PC-3 (cell line): Measurements from ENCODE around the gene GAS7. TPM values are rescaled to one million over a fixed set of nuclear protein-coding genes. Genes with fewer than 3 reads are reported as not detected.

Experiments
- ATAC-seq: fragments of 200-7000 bp; cut with Tn5 transposase; 2 replicates; pipeline ENCODE4 v1.9.1; 2020; ENCODE audit warnings: mild to moderate bottlenecking, moderate library complexity
- BruUV-seq: library from RNA; stranded (reverse); fragments of 400-500 nt; replicated peaks from 2 replicates; lab custom pipeline; 2021; lab: Mats Ljungman, UMichigan
- CTCF ChIA-PET: fragments of 300-600 bp; sonication (Branson Sonifier 250); formaldehyde crosslinking; loops from one replicate; lab custom pipeline; 2022; ENCODE audit warnings: antibody characterized with exemption; lab: Charles Lee
- POLR2A ChIA-PET: fragments of 300-600 bp; sonication (Branson Sonifier 250); formaldehyde crosslinking; loops from one replicate; lab custom pipeline; 2022; ENCODE audit warnings: antibody characterized with exemption; ENCODE audit not compliant: unreplicated experiment; lab: Charles Lee
- DNase-seq: peaks from one replicate; pipeline ENCODE4 v3.0.0-alpha.2; 2015
- H2AFZ ChIP-seq: fragments of 300-600 bp; sonication (generic); 2 replicates; pipeline ENCODE4 v1.6.0; 2016; ENCODE audit warnings: antibody characterized with exemption, low read length
- H3F3A ChIP-seq: fragments of 300-600 bp; sonication (generic); one replicate; pipeline ENCODE4 v1.6.0; 2017; ENCODE audit warnings: antibody characterized with exemption, low read length, control low read depth, mild to moderate bottlenecking; ENCODE audit not compliant: unreplicated experiment
- H3K27ac ChIP-seq: fragments of 300-600 bp; sonication (generic); 2 replicates; pipeline ENCODE4 v1.5.1; 2016; ENCODE audit warnings: mild to moderate bottlenecking, low read length
- H3K27me3 ChIP-seq: fragments of 300-600 bp; sonication (generic); 2 replicates; pipeline ENCODE4 v1.6.1; 2016; ENCODE audit warnings: low read length, mixed read lengths
- H3K36me3 ChIP-seq: fragments of 300-600 bp; sonication (generic); 2 replicates; pipeline ENCODE4 v1.6.1; 2016; ENCODE audit warnings: low read depth, mixed run types, low read length, mixed read lengths
- H3K4me1 ChIP-seq: fragments of 300-600 bp; sonication (generic); 2 replicates; pipeline ENCODE4 v1.5.1; 2016; ENCODE audit warnings: low read length; ENCODE audit not compliant: insufficient read depth
- H3K4me2 ChIP-seq: fragments of 300-600 bp; sonication (generic); 2 replicates; pipeline ENCODE4 v1.6.0; 2016; ENCODE audit warnings: low read length
- H3K4me3 ChIP-seq: fragments of 300-600 bp; sonication (generic); 2 replicates; pipeline ENCODE4 v1.5.1; 2016; ENCODE audit warnings: mild to moderate bottlenecking, low read length, mixed read lengths
- H3K79me2 ChIP-seq: fragments of 300-600 bp; sonication (generic); 2 replicates; pipeline ENCODE4 v1.6.1; 2017; ENCODE audit warnings: low read length, mixed read lengths
- H3K9ac ChIP-seq: fragments of 300-600 bp; sonication (generic); 2 replicates; pipeline ENCODE4 v1.6.0; 2016; ENCODE audit warnings: mild to moderate bottlenecking, low read length
- H3K9me2 ChIP-seq: fragments of 300-600 bp; sonication (generic); replicated peaks from 2 replicates; pipeline ENCODE4 v1.6.1; 2016; ENCODE audit warnings: mixed run types, low read length, mixed read lengths
- H3K9me3 ChIP-seq: fragments of 300-600 bp; sonication (generic); 2 replicates; pipeline ENCODE4 v1.6.1; 2016; ENCODE audit warnings: low read length, mixed read lengths
- H4K20me1 ChIP-seq: fragments of 300-600 bp; sonication (generic); 2 replicates; pipeline ENCODE4 v1.6.1; 2016; ENCODE audit warnings: low read length, mixed read lengths
- EZH2 ChIP-seq: fragments of 300-600 bp; sonication (generic); IDR thresholded peaks from one replicate; pipeline ENCODE4 v1.6.1; 2017; ENCODE audit warnings: antibody characterized with exemption, mild to moderate bottlenecking, low read length; ENCODE audit not compliant: unreplicated experiment
- EZH2phosphoT487 ChIP-seq: fragments of 300-600 bp; sonication (generic); IDR thresholded peaks from 2 replicates; pipeline ENCODE4 v1.6.1; 2018; ENCODE audit warnings: mild to moderate bottlenecking, antibody characterized with exemption, low read length, borderline replicate concordance
- intact Hi-C: fragments of 100-400 bp; cut with micrococcal nuclease; formaldehyde crosslinking; loops from 2 replicates; pipeline ENCODE4 v1.9.0; 2023
- total RNA-seq: library from RNA; depleted of rRNA; stranded (reverse); fragments of >200 nt; gene quantifications from 2 replicates; pipeline ENCODE4 v1.2.3, GENCODE V29; 2014
- TF ChIP-seq, protein P1 (sequence below): fragments of 300-600 bp; sonication (generic); conservative IDR thresholded peaks from 2 replicates; pipeline ENCODE4 v1.5.1; 2017; ENCODE audit warnings: antibody characterized with exemption, low read depth, mild to moderate bottlenecking, low read length

GAS7 gene
- total RNA-seq, 1 experiment from 2014 or later = not detected

DNA sequence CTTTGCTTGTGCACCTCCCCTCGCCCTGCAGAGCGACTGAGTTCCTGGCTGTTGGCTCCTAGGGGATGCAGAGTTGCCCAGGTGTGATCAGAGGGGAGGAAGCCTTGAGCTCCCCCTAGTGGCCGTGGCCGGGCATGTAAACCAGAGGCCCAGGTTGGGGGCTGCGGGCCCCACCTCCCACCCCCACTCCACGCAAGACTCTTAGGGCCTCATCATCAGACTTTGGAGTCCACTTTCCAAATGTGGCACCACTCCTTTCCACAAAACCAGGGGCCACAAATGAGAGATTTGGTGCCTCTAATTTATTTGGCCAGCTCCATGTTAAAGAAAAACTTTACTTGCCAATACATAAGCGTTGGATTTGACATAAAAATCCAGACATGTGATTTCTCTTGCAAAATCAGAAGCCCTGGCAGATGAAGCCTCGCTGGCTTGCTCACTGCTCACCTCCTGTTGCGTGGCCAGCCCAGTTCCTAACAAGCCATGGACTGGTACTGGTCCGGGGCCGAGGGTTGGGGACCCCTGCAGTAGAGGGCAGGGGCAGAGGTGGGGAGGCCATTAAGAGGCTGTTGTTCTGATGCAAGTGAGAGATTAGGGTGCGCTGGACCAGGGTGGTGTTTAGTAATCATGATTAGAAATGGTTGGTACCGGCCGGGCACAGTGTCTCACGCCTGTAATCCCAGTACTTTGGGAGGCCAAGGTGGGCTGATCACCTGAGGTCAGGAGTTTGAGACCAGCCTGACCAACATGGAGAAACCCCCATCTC is 28.7 kb upstream of the GAS7 start:
- Histone ChIP-seq H3K27me3 (no peaks in the 10 kb centered on the region), H3K4me2 (no peak overlapping the region), H2AFZ (no peak overlapping the region), H3K9me2 (no peaks in the 10 kb centered on the region), H3K4me3 (no peak overlapping the region), H3K27ac (no peak overlapping the region), H3F3A (no peaks in the 10 kb centered on the region), H3K79me2 (no peaks in the 10 kb centered on the region), H4K20me1 (no peaks in the 10 kb centered on the region), H3K9me3 (no peaks in the 10 kb centered on the region), H3K4me1 (no peaks in the 10 kb centered on the region), H3K36me3 (no peaks in the 10 kb centered on the region; the same call in 1 of the 2 replicates), H3K9ac (no peak overlapping the region)
- peak; percentile 27; the same call in 1 of the 2 replicates for ATAC-seq
- TF ChIP-seq, protein P1, sequence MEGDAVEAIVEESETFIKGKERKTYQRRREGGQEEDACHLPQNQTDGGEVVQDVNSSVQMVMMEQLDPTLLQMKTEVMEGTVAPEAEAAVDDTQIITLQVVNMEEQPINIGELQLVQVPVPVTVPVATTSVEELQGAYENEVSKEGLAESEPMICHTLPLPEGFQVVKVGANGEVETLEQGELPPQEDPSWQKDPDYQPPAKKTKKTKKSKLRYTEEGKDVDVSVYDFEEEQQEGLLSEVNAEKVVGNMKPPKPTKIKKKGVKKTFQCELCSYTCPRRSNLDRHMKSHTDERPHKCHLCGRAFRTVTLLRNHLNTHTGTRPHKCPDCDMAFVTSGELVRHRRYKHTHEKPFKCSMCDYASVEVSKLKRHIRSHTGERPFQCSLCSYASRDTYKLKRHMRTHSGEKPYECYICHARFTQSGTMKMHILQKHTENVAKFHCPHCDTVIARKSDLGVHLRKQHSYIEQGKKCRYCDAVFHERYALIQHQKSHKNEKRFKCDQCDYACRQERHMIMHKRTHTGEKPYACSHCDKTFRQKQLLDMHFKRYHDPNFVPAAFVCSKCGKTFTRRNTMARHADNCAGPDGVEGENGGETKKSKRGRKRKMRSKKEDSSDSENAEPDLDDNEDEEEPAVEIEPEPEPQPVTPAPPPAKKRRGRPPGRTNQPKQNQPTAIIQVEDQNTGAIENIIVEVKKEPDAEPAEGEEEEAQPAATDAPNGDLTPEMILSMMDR = peak; percentile 76
- TF ChIP-seq EZH2 (no peak), EZH2phosphoT487 (no peak)
- POLR2A ChIA-PET = no interaction called here
- CTCF ChIA-PET = no interaction called here
- intact Hi-C loops = no loop called here
- BruUV-seq = no TSS peak
- DNase-seq = peak; percentile 31

DNA sequence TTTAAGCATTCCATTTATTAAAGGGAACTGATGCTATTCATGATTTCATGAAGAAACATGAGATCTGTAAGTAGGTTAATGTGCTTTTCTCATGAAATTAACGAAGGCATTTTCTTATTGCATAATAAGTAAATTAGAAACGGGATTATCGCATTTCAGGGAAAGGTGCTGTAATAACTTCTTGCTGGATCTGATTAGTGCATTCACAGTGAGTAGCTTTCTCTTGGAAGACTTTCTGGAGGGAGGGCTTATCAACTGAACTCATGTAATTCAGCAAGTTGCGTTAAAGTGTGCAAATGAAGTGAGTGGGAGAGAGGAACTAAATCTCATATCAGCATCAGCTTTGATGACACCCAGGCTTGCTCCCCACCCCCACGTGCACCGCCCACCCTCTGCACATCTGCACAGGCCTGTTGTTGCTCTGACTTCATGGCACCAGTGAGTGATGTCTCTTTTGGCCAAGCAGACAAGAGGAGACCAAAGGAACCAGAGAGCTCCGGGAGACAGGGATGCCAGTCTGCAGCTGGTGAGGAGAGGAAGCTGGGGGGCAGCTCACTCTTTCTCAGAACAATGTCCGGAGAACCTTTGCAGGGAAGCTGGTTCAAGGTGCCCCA is 26.3 kb upstream of the GAS7 start:
- ChIA-PET CTCF (no interaction called here), POLR2A (no interaction called here)
- no peak for ATAC-seq
- Histone ChIP-seq H3K27me3 (peaks cover 4% of the 10 kb centered on the region; the same call in 1 of the 2 replicates), H3K9me2 (no peaks in the 10 kb centered on the region), H3K36me3 (no peaks in the 10 kb centered on the region; the same call in 1 of the 2 replicates), H3F3A (no peaks in the 10 kb centered on the region), H3K9me3 (no peaks in the 10 kb centered on the region), H4K20me1 (no peaks in the 10 kb centered on the region), H3K79me2 (no peaks in the 10 kb centered on the region), H3K4me2 (no peak overlapping the region), H3K4me1 (no peaks in the 10 kb centered on the region), H3K4me3 (no peak overlapping the region), H3K9ac (no peak overlapping the region), H3K27ac (no peak overlapping the region), H2AFZ (no peak overlapping the region)
- intact Hi-C loops = no loop called here
- no TSS peak for BruUV-seq
- TF ChIP-seq EZH2 = no peak
- TF ChIP-seq, protein P1 = no peak
- TF ChIP-seq EZH2phosphoT487 = no peak
- DNase-seq = no peak

DNA sequence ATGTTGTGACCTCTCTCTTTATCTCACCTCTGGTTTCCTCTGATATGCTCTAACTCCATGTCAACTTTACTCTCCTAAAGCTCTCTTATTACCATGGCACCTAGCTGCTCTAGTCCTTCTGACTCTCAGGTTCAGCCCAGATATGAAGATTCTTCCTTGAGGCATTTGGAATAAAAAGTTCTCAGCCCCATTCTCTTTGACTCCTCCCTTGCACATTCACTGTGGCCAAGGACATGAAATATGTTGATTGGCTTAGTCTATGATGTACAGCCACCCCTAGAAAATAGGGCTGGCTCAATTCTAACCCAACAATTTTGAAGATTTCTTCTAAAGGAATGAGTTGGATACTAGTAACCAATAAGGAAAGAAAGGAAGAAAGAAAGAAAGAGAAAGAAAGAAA is 20.8 kb upstream of the GAS7 start:
- no peak for TF ChIP-seq EZH2
- TF ChIP-seq, protein P1 = no peak
- TF ChIP-seq EZH2phosphoT487 = no peak
- Histone ChIP-seq H3K9me3 (no peaks in the 10 kb centered on the region), H3K9me2 (no peaks in the 10 kb centered on the region), H3K4me2 (no peak overlapping the region), H4K20me1 (no peaks in the 10 kb centered on the region), H3K36me3 (no peaks in the 10 kb centered on the region), H3F3A (no peaks in the 10 kb centered on the region), H3K9ac (no peak overlapping the region), H3K27me3 (peaks cover 4% of the 10 kb centered on the region; the same call in 1 of the 2 replicates), H3K4me1 (no peaks in the 10 kb centered on the region), H3K4me3 (no peak overlapping the region), H3K79me2 (no peaks in the 10 kb centered on the region), H2AFZ (no peak overlapping the region), H3K27ac (no peak overlapping the region)
- ChIA-PET CTCF (no interaction called here), POLR2A (no interaction called here)
- DNase-seq (no peak), ATAC-seq (no peak)
- intact Hi-C loops = no loop called here
- no TSS peak for BruUV-seq
